ENCODE measurements around the gene CGREF1.
A peak's percentile ranks its signal among the peaks of the same experiment; 100 is the strongest.
"Not testable (repeated sequence)": the region's sequence is repeated elsewhere in the genome, so short reads cannot be mapped to it uniquely, and the experiment has no call there.

The CGREF1 gene

DNA sequence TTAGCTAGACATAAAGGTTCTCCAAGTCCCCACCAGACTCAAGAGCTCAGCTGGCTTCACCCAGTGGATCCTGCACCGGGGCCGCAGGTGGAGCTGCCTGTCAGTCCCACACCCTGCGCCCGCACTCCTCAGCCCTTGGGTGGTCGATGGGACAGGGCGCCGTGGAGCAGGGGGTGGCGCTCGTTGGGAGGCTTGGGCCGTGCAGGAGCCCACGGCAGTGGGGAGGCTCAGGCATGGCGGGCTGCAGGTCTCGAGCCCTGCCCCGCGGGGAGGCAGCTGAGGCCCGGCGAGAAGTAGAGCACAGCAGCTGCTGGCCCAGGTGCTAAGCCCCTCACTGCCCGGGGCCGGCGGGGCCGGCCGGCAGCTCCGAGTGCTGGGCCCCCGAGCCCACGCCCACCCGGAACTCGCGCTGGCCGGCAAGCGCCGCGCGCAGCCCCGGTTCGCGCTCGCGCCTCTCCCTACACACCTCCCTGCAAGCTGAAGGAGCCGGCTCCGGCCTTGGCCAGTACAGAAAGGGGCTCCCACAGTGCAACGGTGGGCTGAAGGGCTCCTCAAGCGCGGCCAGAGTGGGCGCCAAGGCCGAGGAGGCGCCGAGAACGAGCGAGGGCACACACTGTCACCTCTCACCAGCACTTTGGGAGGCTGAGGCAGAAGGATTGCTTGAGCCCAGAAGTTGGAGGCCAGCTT is 7.4 kb downstream of the CGREF1 start:
- DNase-seq (ENCODE audit: low spot score), result not testable (repeated sequence)

GRCh38 chr2:27110603-27111352 is 8.2 kb downstream of the CGREF1 start:
- not testable (repeated sequence) for DNase-seq (ENCODE audit: low spot score)

DNA sequence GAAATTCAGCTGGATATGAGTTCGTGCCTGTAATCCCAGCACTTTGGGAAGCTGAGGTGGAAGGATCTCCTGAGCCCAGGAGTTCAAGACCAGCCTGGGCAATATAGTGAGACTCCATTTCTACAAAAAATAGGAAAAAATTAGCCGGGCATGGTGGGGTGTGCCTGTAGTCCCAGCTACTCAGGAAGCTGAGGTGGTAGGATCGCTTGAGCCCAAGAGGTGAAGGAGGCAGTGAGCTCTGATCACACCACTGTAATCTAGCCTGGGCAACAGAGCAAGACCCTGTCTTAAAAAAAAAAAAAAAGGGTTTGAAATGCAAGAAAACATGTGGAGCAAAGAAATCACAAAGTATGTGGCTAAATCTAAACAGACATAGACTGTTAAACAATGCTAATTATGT is 9.8 kb downstream of the CGREF1 start:
- DNase-seq (ENCODE audit: low spot score), result no peak

GRCh38 chr2:27108221-27108620 is 10.7 kb downstream of the CGREF1 start:
- no peak for DNase-seq (ENCODE audit: low spot score)

GRCh38 chr2:27105981-27106380 is 12.9 kb downstream of the CGREF1 start:
- DNase-seq (ENCODE audit: low spot score), result no peak

DNA sequence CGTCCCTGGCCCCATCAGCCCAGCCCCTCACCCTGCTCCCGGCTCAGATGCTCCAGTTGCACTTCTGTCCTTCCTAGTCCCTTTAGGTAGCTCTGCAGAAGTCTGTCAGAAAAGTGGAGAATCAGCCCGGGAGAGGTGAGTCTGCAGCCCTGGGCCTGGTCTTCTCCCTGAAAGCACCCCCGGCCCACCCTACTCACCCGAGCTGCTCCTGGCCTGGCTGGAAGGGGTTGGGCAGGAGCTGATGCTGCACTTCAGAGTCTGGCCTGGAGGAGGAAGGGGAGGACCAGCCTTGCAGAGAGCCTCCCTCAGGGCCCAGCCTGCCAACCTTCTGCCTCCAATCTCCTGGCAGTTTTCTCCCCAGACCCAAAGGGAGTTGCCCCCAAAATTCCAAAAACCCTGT is 16.6 kb downstream of the CGREF1 start:
- no peak for DNase-seq (ENCODE audit: low spot score)

DNA sequence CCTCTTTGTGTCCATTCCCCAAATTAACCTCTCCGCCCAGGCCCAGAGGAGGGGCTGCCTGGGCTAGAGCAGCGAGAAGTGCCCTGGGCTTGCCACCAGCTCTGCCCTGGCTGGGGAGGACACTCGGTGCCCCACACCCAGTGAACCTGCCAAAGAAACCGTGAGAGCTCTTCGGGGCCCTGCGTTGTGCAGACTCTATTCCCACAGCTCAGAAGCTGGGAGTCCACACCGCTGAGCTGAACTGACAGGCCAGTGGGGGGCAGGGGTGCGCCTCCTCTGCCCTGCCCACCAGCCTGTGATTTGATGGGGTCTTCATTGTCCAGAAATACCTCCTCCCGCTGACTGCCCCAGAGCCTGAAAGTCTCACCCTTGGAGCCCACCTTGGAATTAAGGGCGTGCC is 18.9 kb downstream of the CGREF1 start:
- no peak for DNase-seq (ENCODE audit: low spot score)

DNA sequence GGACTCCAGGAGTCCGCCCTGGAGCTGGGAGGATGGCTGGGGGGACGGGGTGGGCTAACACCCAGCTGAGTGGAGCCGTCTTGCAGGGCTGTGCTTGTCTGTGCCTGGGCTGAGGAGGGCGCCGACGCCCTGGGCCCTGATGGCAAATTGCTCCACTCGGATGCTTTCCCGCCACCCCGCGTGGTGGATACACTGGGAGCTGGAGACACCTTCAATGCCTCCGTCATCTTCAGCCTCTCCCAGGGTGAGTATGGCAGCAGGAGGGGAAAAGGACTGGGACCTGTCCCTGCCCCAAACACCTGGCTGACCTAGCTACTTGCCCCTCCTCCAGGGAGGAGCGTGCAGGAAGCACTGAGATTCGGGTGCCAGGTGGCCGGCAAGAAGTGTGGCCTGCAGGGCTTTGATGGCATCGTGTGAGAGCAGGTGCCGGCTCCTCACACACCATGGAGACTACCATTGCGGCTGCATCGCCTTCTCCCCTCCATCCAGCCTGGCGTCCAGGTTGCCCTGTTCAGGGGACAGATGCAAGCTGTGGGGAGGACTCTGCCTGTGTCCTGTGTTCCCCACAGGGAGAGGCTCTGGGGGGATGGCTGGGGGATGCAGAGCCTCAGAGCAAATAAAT is 19.5 kb downstream of the CGREF1 start:
- DNase-seq (ENCODE audit: low spot score), result no peak

DNA sequence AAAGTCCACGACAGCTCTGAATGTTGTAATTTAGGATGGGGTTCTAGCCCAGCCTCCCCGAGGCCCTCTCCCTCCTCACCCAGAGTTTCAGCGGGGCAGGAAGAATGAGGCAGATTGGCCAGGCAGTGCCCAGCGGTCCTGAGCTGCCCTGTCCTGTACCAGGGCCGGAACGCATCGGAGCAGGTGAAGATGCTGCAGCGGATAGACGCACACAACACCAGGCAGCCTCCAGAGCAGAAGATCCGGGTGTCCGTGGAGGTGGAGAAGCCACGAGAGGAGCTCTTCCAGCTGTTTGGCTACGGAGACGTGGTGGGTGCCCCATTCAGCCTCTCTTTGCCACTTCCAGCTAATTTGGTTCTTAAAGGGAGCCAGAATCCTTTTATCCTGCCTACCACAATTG is 21.6 kb downstream of the CGREF1 start:
- DNase-seq (ENCODE audit: low spot score), result no peak

- no peak for DNase-seq (ENCODE audit: low spot score)
Observed at GRCh38 chr2:27096748-27097297, 22.1 kb downstream of the CGREF1 start.

GRCh38 chr2:27095745-27096651 is 22.9 kb downstream of the CGREF1 start:
- DNase-seq (ENCODE audit: low spot score), result peak; percentile 77

DNA sequence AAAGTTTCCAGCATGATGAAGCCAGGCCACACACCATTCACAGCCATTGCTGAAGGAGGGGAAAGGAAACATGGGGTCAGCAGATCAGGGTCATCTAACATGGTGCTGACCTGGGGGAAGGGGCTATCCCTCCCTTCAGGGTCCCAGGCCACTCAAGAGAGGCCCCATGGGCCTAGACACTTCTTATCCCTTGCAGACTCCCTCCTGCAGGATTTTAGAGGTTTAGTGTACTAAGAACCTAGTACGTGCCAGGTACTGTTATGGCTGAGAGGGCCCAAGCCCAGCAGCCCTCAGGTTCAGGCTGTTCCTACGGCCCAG is 23.5 kb downstream of the CGREF1 start:
- DNase-seq (ENCODE audit: low spot score), result no peak

- DNase-seq (ENCODE audit: low spot score), result no peak
Observed at GRCh38 chr2:27094353-27094984, 24.5 kb downstream of the CGREF1 start.

DNA sequence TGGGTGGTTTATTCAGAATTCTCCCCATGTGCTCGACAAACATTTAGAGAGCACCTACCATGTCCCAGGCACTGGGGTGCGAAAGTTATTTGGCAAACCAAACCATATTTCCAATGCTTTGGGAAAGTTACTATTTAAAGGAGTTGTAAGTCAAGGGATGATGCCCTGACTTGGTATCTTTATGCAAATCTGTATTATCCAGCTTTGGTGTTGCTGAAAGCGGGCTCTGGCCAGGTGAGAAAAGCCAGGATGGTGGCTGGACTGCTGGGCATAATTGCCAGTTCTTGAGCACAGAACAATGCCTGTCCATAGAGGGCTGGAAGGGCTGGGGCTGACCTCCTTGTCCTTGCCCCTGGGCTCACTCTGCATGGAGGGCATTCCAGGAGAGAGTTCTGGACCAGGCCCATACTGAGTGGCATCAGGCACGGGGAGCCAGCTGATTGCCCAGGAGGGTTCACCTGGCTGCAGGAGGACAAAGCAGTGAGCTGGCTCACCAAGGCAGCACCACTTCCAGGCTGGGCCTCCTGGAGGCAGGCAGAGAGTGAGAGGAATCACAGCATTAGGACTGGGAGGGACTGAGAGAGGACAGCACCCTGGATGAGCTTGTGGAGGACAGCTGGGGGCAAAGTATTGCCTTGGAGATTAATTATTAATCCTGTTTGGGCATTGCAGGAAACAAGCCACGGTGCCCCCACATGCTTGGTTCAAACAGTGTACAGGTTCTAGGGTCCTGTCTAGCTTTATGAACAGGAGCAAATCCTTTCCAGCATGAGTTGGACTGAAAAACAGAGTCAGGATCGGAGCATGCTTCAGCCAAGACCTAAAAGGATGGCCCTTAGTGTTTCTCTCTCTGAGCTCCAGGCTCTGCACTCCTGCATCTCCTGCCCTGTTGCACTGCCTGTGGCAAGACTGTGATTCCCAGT is 25.2 kb downstream of the CGREF1 start:
- no peak for DNase-seq (ENCODE audit: low spot score)

- DNase-seq (ENCODE audit: low spot score), result no peak
Observed at GRCh38 chr2:27092696-27093429, 26.1 kb downstream of the CGREF1 start.

GRCh38 chr2:27091746-27092695 is 26.9 kb downstream of the CGREF1 start:
- DNase-seq (ENCODE audit: low spot score), result no peak

- DNase-seq (ENCODE audit: low spot score), result no peak
Observed at GRCh38 chr2:27089111-27089954, 29.6 kb downstream of the CGREF1 start.
